ENCODE results near the gene NOP9.
A peak's percentile ranks its signal among the peaks of the same experiment; 100 is the strongest.
"Not testable (repeated sequence)": the region's sequence is repeated elsewhere in the genome, so short reads cannot be mapped to it uniquely, and the experiment has no call there.

The NOP9 gene

DNA sequence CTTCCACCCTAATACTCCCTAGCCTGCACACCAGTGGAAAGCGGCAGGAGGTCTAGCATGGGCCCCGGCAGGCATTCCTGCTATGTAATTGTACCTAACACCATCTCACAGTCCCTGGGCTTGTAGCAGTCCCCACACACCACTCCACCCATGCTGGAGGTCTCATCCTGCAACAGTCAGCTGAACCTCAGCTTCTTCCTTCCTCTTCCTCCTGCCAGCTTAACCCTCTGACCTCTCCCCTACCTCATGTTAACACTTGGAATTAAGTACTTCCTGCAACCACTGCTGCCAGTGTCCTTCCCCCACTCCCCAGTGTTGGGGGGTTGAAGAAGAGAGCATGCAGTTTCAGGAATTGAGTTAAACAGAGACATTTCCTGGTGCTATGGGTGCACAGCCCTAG, 27.7 kb downstream of the NOP9 start:
- Histone ChIP-seq H3K27me3 (ENCODE audit: control insufficient read depth in 3 of 3, insufficient read depth in 3 of 3, low read depth in 1 of 3, low read length in 3 of 3) (peaks cover 0 to 67% (median 26%) of the 10 kb centered on the region in 3 experiments), H3K27ac (replicated peaks; ENCODE audit: low read length) (no peak overlapping the region), H3K79me1 (ENCODE audit: low read depth, low read length) (no peaks in the 10 kb centered on the region), H3K4me1 (ENCODE audit: control insufficient read depth in 2 of 2, insufficient read depth in 1 of 2, low read depth in 1 of 2, low read length in 2 of 2) (peaks cover under 1 to 4% of the 10 kb centered on the region in 2 donors), H3K36me3 (replicated peaks in 1 of 2; ENCODE audit: control insufficient read depth in 2 of 2, insufficient read depth in 2 of 2, low read length in 2 of 2) (no peaks in the 10 kb centered on the region), H3K9me3 (replicated peaks in 1 of 2; ENCODE audit: control insufficient read depth in 2 of 2, insufficient read depth in 1 of 2, low read depth in 1 of 2, low read length in 2 of 2) (peaks cover 0 to 2% of the 10 kb centered on the region in 2 donors), H2AFZ (ENCODE audit: low read length) (no peak overlapping the region), H2BK120ac (ENCODE audit: low read depth, low read length) (no peak overlapping the region), H3K14ac (ENCODE audit: low read length) (peak overlapping the region; percentile 86), H3K18ac (ENCODE audit: low read length) (peak overlapping the region; percentile 73), H3K4ac (ENCODE audit: low read length) (no peak overlapping the region), H3K23ac (ENCODE audit: low read depth, low read length, poor library complexity) (no peak overlapping the region), H3K9ac (ENCODE audit: low read depth, low read length, poor library complexity) (peak overlapping the region; percentile 40), H2BK12ac (ENCODE audit: low read length) (no peak overlapping the region), H3K4me2 (ENCODE audit: insufficient read depth, low read length, poor library complexity, severe bottlenecking) (no peak overlapping the region), H2AK5ac (ENCODE audit: low read depth, low read length) (peak overlapping the region; percentile 92), H4K91ac (ENCODE audit: low read depth, low read length, poor library complexity) (no peak overlapping the region), H3K4me3 (ENCODE audit: low read length in 2 of 2) (no peak overlapping the region), H4K8ac (ENCODE audit: low read depth, low read length) (peak overlapping the region; percentile 58), H2BK15ac (ENCODE audit: low read length) (peak overlapping the region; percentile 86), H2BK5ac (ENCODE audit: low read length) (no peak overlapping the region)
- DNase-seq (ENCODE audit: low spot score): no peak
- WGBS, 2 donors (ENCODE audit: extremely low coverage in 2 of 2, insufficient read length in 2 of 2, insufficient replicate concordance in 1 of 2): no CpG with 5 or more reads among the region's 2 CpGs

DNA sequence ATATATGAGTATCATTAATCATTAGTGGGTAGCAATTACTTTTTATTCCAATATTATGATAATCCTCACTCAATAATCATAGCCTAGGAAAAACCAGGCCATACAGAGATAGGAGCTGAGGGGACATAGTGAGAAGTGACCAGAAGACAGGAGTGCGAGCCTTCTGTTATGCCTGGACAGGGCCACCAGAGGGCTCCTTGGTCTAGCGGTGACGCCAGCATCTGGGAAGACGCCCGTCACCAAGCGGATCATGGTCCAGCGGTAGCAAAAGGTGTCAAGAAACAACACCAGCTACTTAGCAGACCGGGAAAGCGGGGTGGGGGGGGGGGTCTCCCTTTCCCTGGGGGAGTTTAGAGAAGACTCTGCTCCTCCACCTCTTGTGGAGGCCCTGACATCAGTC, 28.3 kb downstream of the NOP9 start:
- not testable (repeated sequence) for H4K8ac ChIP-seq (ENCODE audit: low read depth, low read length); H3K4ac ChIP-seq (ENCODE audit: low read length); H3K4me1 ChIP-seq (ENCODE audit: control insufficient read depth in 2 of 2, insufficient read depth in 1 of 2, low read depth in 1 of 2, low read length in 2 of 2); H3K36me3 ChIP-seq (replicated peaks in 1 of 2; ENCODE audit: control insufficient read depth in 2 of 2, insufficient read depth in 2 of 2, low read length in 2 of 2); H3K18ac ChIP-seq (ENCODE audit: low read length); H2BK5ac ChIP-seq (ENCODE audit: low read length); H3K23ac ChIP-seq (ENCODE audit: low read depth, low read length, poor library complexity); DNase-seq (ENCODE audit: low spot score); H3K79me1 ChIP-seq (ENCODE audit: low read depth, low read length); H3K14ac ChIP-seq (ENCODE audit: low read length); H3K4me2 ChIP-seq (ENCODE audit: insufficient read depth, low read length, poor library complexity, severe bottlenecking); H4K91ac ChIP-seq (ENCODE audit: low read depth, low read length, poor library complexity); H3K9me3 ChIP-seq (replicated peaks in 1 of 2; ENCODE audit: control insufficient read depth in 2 of 2, insufficient read depth in 1 of 2, low read depth in 1 of 2, low read length in 2 of 2); H2BK15ac ChIP-seq (ENCODE audit: low read length); H3K9ac ChIP-seq (ENCODE audit: low read depth, low read length, poor library complexity); H2AK5ac ChIP-seq (ENCODE audit: low read depth, low read length); H2BK120ac ChIP-seq (ENCODE audit: low read depth, low read length); H2AFZ ChIP-seq (ENCODE audit: low read length); H3K27ac ChIP-seq (replicated peaks; ENCODE audit: low read length); H3K4me3 ChIP-seq (ENCODE audit: low read length in 2 of 2); H2BK12ac ChIP-seq (ENCODE audit: low read length)
- peaks cover 0 to 67% (median 32%) of the 10 kb centered on the region in 3 experiments for H3K27me3 ChIP-seq (ENCODE audit: control insufficient read depth in 3 of 3, insufficient read depth in 3 of 3, low read depth in 1 of 3, low read length in 3 of 3)
- WGBS, 2 donors (ENCODE audit: extremely low coverage in 2 of 2, insufficient read length in 2 of 2, insufficient replicate concordance in 1 of 2): no CpG with 5 or more reads among the region's 9 CpGs

DNA sequence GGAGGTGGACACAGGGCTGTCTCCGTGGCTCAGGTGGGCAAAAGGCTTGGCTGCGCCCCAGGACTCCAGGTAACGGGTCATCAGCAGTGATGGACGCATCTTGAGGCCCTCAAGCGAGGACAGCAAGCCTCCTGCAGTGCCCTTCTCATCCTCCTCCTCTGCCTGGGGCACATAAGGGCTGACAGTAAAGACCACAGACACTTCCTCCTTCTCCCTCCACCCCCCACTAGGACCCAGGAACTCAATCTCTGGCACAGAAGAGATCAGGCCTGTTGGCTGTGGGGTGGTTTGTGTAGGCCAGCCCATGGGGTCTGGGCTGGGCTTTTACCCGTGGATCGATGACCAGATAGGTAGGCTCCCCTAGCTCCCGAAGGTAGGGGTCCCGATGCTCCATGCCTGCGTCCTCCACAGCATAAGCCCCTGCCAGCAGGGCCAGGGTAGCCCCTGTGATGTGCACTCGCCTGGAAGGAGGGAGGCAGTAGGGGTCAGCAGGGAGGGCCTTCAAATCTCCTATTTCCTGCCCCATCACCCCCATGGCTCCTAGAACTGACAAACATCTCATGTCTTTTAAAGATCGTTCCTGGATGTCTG, 29.5 kb downstream of the NOP9 start:
- Histone ChIP-seq H3K27ac (replicated peaks; ENCODE audit: low read length) (no peak overlapping the region), H3K9me3 (replicated peaks in 1 of 2; ENCODE audit: control insufficient read depth in 2 of 2, insufficient read depth in 1 of 2, low read depth in 1 of 2, low read length in 2 of 2) (no peaks in the 10 kb centered on the region), H3K4me3 (ENCODE audit: low read length in 2 of 2) (peak overlapping the region in 1 of 2 donors; percentile 35), H3K14ac (ENCODE audit: low read length) (no peak overlapping the region), H4K8ac (ENCODE audit: low read depth, low read length) (no peak overlapping the region), H3K9ac (ENCODE audit: low read depth, low read length, poor library complexity) (no peak overlapping the region), H2BK12ac (ENCODE audit: low read length) (no peak overlapping the region), H2BK5ac (ENCODE audit: low read length) (no peak overlapping the region), H2AK5ac (ENCODE audit: low read depth, low read length) (no peak overlapping the region), H2BK15ac (ENCODE audit: low read length) (peak overlapping the region; percentile 5), H3K4me2 (ENCODE audit: insufficient read depth, low read length, poor library complexity, severe bottlenecking) (no peak overlapping the region), H4K91ac (ENCODE audit: low read depth, low read length, poor library complexity) (no peak overlapping the region), H3K79me1 (ENCODE audit: low read depth, low read length) (no peaks in the 10 kb centered on the region), H3K4me1 (ENCODE audit: control insufficient read depth in 2 of 2, insufficient read depth in 1 of 2, low read depth in 1 of 2, low read length in 2 of 2) (peaks cover 2 to 13% of the 10 kb centered on the region in 2 donors), H2AFZ (ENCODE audit: low read length) (peak overlapping the region; percentile 21), H3K18ac (ENCODE audit: low read length) (no peak overlapping the region), H3K23ac (ENCODE audit: low read depth, low read length, poor library complexity) (no peak overlapping the region), H3K4ac (ENCODE audit: low read length) (no peak overlapping the region), H3K27me3 (ENCODE audit: control insufficient read depth in 3 of 3, insufficient read depth in 3 of 3, low read depth in 1 of 3, low read length in 3 of 3) (peaks cover 7 to 67% (median 44%) of the 10 kb centered on the region in 3 experiments), H2BK120ac (ENCODE audit: low read depth, low read length) (no peak overlapping the region), H3K36me3 (replicated peaks in 1 of 2; ENCODE audit: control insufficient read depth in 2 of 2, insufficient read depth in 2 of 2, low read length in 2 of 2) (no peaks in the 10 kb centered on the region)
- no CpG with 5 or more reads among the region's 12 CpGs for WGBS, 2 donors (ENCODE audit: extremely low coverage in 2 of 2, insufficient read length in 2 of 2, insufficient replicate concordance in 1 of 2)
- DNase-seq (ENCODE audit: low spot score): no peak

DNA sequence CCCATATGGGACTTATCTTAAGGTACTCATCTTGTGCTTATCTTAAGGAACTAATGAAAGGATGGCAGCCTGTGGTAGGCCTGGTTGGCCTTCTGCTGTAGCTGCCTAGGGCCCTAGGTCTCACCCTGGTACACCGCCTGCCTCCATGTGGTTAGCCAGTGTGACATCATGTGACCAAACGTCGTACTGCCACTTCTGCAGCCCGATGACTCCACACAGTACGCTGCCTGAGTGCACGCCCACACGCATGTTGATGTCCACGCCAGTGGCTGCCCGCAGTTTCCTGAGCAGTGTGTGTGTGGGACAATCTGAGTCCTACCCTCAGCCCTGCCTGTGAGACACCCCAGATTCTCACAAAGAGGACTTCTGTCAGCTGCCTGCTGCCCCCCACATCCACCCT, 30.1 kb downstream of the NOP9 start:
- DNase-seq (ENCODE audit: low spot score): no peak
- no CpG with 5 or more reads among the region's 9 CpGs for WGBS, 2 donors (ENCODE audit: extremely low coverage in 2 of 2, insufficient read length in 2 of 2, insufficient replicate concordance in 1 of 2)
- H2AK5ac ChIP-seq (ENCODE audit: low read depth, low read length): peak overlapping the region; percentile 23
- peaks cover 2 to 15% of the 10 kb centered on the region in 2 donors for H3K4me1 ChIP-seq (ENCODE audit: control insufficient read depth in 2 of 2, insufficient read depth in 1 of 2, low read depth in 1 of 2, low read length in 2 of 2)
- H3K27ac ChIP-seq (replicated peaks; ENCODE audit: low read length): no peak overlapping the region
- no peak overlapping the region for H4K91ac ChIP-seq (ENCODE audit: low read depth, low read length, poor library complexity)
- H3K79me1 ChIP-seq (ENCODE audit: low read depth, low read length): no peaks in the 10 kb centered on the region
- H3K9ac ChIP-seq (ENCODE audit: low read depth, low read length, poor library complexity): peak overlapping the region; percentile 2
- peak overlapping the region in 1 of 2 donors; percentile 5 for H3K4me3 ChIP-seq (ENCODE audit: low read length in 2 of 2)
- peak overlapping the region; percentile 19 for H4K8ac ChIP-seq (ENCODE audit: low read depth, low read length)
- H3K4ac ChIP-seq (ENCODE audit: low read length): no peak overlapping the region
- H3K27me3 ChIP-seq (ENCODE audit: control insufficient read depth in 3 of 3, insufficient read depth in 3 of 3, low read depth in 1 of 3, low read length in 3 of 3): peaks cover 12 to 72% (median 50%) of the 10 kb centered on the region in 3 experiments
- H3K36me3 ChIP-seq (replicated peaks in 1 of 2; ENCODE audit: control insufficient read depth in 2 of 2, insufficient read depth in 2 of 2, low read length in 2 of 2): no peaks in the 10 kb centered on the region
- H2BK5ac ChIP-seq (ENCODE audit: low read length): no peak overlapping the region
- no peak overlapping the region for H2AFZ ChIP-seq (ENCODE audit: low read length)
- peak overlapping the region; percentile 81 for H3K23ac ChIP-seq (ENCODE audit: low read depth, low read length, poor library complexity)
- no peak overlapping the region for H2BK12ac ChIP-seq (ENCODE audit: low read length)
- peak overlapping the region; percentile 35 for H2BK15ac ChIP-seq (ENCODE audit: low read length)
- H3K18ac ChIP-seq (ENCODE audit: low read length): no peak overlapping the region
- H3K9me3 ChIP-seq (replicated peaks in 1 of 2; ENCODE audit: control insufficient read depth in 2 of 2, insufficient read depth in 1 of 2, low read depth in 1 of 2, low read length in 2 of 2): no peaks in the 10 kb centered on the region
- no peak overlapping the region for H3K14ac ChIP-seq (ENCODE audit: low read length)
- H3K4me2 ChIP-seq (ENCODE audit: insufficient read depth, low read length, poor library complexity, severe bottlenecking): no peak overlapping the region
- H2BK120ac ChIP-seq (ENCODE audit: low read depth, low read length): no peak overlapping the region

All from neuronal stem cell (in vitro differentiated cells).